Measurements from ENCODE around the gene ZDHHC16.
"Not testable (repeated sequence)": the region's sequence is repeated elsewhere in the genome, so short reads cannot be mapped to it uniquely, and the experiment has no call there.

Gene ZDHHC16

GRCh38 chr10:97445722-97446639, at the start of gene ZDHHC16, which contains the start of gene EXOSC1:
Gene ZDHHC16 (plus strand): TSS chr10:97446175. CDS start chr10:97451676, 5,501 bp downstream.
Gene EXOSC1 (minus strand): TSS chr10:97446006. CDS start chr10:97445985, 21 bp downstream.
- WGBS (ENCODE audit: insufficient coverage, insufficient read length), result no CpG with 5 or more reads among the region's 66 CpGs
- Histone ChIP-seq H3K9me3 (ENCODE audit: control insufficient read depth, insufficient read depth, low read length) (no peaks in the 10 kb centered on the region), H3K4me3 (ENCODE audit: low read length) (peak within 1 kb of the TSS; percentile 73), H3K27me3 (ENCODE audit: control insufficient read depth, insufficient read depth, low read length) (no peaks in the 10 kb centered on the region), H3K36me3 (ENCODE audit: control insufficient read depth, insufficient read depth, low read length) (no peaks in the 10 kb centered on the region), H3K27ac (ENCODE audit: low read length) (no peak within 1 kb of the TSS), H3K4me1 (ENCODE audit: control insufficient read depth, insufficient read depth, low read length) (no peaks in the 10 kb centered on the region)
- DNase-seq (ENCODE audit: low read depth, low spot score), result peak; percentile 89

- WGBS (ENCODE audit: insufficient coverage, insufficient read length), result no CpG with 5 or more reads among the region's 21 CpGs
- Histone ChIP-seq H3K36me3 (ENCODE audit: control insufficient read depth, insufficient read depth, low read length) (peaks cover 9% of the 10 kb centered on the region; the same call in 1 of the 2 replicates), H3K4me1 (ENCODE audit: control insufficient read depth, insufficient read depth, low read length) (peaks cover 3% of the 10 kb centered on the region; the same call in 1 of the 2 replicates), H3K4me3 (ENCODE audit: low read length) (peak overlapping the region; percentile 83; the same call in 1 of the 2 replicates), H3K9me3 (ENCODE audit: control insufficient read depth, insufficient read depth, low read length) (no peaks in the 10 kb centered on the region), H3K27ac (ENCODE audit: low read length) (no peak overlapping the region), H3K27me3 (ENCODE audit: control insufficient read depth, insufficient read depth, low read length) (no peaks in the 10 kb centered on the region)
- DNase-seq (ENCODE audit: low read depth, low spot score), result no peak
Observed at GRCh38 chr10:97399843-97400545, 46.0 kb upstream of the ZDHHC16 start.

DNA sequence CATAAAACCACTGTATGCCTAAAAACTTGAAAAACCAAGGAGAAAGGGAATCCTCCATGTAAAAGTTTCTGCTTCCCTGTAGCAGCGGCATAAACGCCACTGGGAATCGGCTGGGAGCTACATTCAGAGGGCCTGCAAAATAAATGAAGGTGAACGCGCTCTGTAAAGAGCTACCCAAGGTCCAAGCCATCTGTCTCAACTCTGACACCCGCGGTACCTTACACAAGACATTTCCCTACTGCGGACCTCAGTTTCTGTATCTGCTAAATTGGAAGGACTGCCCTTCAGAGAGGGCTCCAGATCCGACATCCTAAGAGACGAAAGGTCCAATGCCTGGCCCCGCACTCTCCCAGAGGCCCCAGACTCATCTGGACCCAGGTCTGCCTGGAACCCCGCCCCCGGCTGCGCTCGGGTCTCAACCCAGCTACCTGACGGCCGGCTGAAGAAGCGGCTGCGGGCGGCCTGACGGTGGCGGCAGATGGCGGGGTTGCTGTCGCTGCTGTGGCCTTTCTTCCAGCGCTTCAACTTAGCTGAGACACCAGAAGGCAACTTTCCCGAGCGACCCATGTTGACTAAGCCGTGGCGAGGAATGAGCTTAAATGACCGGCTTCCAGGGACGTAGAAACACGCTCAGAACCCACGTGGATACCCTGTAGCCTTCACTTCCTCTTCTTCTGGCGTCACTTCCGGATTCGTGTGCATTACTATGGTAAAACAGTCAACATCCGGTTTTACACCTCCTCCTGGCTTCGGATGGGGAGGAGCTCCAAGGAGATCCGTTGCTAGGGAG, 45.1 kb upstream of the ZDHHC16 start, which contains the start of gene RRP12:
RRP12 (minus strand) TSS at position 676 of the 790 bp plus-strand sequence; CDS start at position 567, 109 bp downstream.
- peaks cover 6% of the 10 kb centered on the region; the same call in 1 of the 2 replicates for H3K36me3 ChIP-seq (ENCODE audit: control insufficient read depth, insufficient read depth, low read length)
- no peaks in the 10 kb centered on the region for H3K9me3 ChIP-seq (ENCODE audit: control insufficient read depth, insufficient read depth, low read length)
- H3K4me1 ChIP-seq (ENCODE audit: control insufficient read depth, insufficient read depth, low read length), result peaks cover 3% of the 10 kb centered on the region; the same call in 1 of the 2 replicates
- no CpG with 5 or more reads among the region's 39 CpGs for WGBS (ENCODE audit: insufficient coverage, insufficient read length)
- no peaks in the 10 kb centered on the region for H3K27me3 ChIP-seq (ENCODE audit: control insufficient read depth, insufficient read depth, low read length)
- DNase-seq (ENCODE audit: low read depth, low spot score), result peak; percentile 98
- peak within 1 kb of the TSS; percentile 83; the same call in 1 of the 2 replicates for H3K4me3 ChIP-seq (ENCODE audit: low read length)
- H3K27ac ChIP-seq (ENCODE audit: low read length), result no peak within 1 kb of the TSS

- no peak overlapping the region for H3K4me3 ChIP-seq (ENCODE audit: low read length)
- H3K36me3 ChIP-seq (ENCODE audit: control insufficient read depth, insufficient read depth, low read length), result 0 out of 2 replicates have a peak, but pooled peaks cover 3% of the 10 kb centered on the region
- DNase-seq (ENCODE audit: low read depth, low spot score), result no peak
- H3K9me3 ChIP-seq (ENCODE audit: control insufficient read depth, insufficient read depth, low read length), result no peaks in the 10 kb centered on the region
- WGBS (ENCODE audit: insufficient coverage, insufficient read length), result no CpG with 5 or more reads among the region's 13 CpGs
- no peaks in the 10 kb centered on the region for H3K27me3 ChIP-seq (ENCODE audit: control insufficient read depth, insufficient read depth, low read length)
- H3K27ac ChIP-seq (ENCODE audit: low read length), result no peak overlapping the region
- H3K4me1 ChIP-seq (ENCODE audit: control insufficient read depth, insufficient read depth, low read length), result peaks cover 3% of the 10 kb centered on the region; the same call in 1 of the 2 replicates
Observed at GRCh38 chr10:97401455-97401919, 44.5 kb upstream of the ZDHHC16 start.

DNA sequence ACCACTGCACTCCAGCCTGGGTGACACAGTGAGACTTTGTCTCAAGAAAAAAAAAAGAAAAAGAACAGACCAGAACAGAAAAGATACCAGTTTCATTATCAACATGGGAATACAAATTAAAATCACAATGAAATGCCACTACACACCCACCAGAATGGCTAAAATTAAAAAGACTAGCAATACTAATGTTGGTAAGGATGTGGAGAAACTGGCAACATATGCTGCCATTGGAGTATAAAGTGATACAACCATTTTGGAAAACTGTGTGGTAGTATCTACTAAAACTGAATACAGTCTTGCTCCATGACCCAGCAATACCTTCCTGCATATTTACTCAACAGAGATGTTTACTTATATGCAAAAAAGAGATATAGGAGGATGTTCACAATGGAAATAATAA, 41.9 kb upstream of the ZDHHC16 start:
- H3K27ac ChIP-seq (ENCODE audit: low read length), result no peak overlapping the region
- H3K36me3 ChIP-seq (ENCODE audit: control insufficient read depth, insufficient read depth, low read length), result no peaks in the 10 kb centered on the region
- no peaks in the 10 kb centered on the region for H3K9me3 ChIP-seq (ENCODE audit: control insufficient read depth, insufficient read depth, low read length)
- DNase-seq (ENCODE audit: low read depth, low spot score), result no peak
- no peaks in the 10 kb centered on the region for H3K27me3 ChIP-seq (ENCODE audit: control insufficient read depth, insufficient read depth, low read length)
- peaks cover 3% of the 10 kb centered on the region; the same call in 1 of the 2 replicates for H3K4me1 ChIP-seq (ENCODE audit: control insufficient read depth, insufficient read depth, low read length)
- no peak overlapping the region for H3K4me3 ChIP-seq (ENCODE audit: low read length)

- Histone ChIP-seq H3K9me3 (ENCODE audit: control insufficient read depth, insufficient read depth, low read length) (no peaks in the 10 kb centered on the region), H3K27me3 (ENCODE audit: control insufficient read depth, insufficient read depth, low read length) (no peaks in the 10 kb centered on the region), H3K4me3 (ENCODE audit: low read length) (no peak overlapping the region), H3K4me1 (ENCODE audit: control insufficient read depth, insufficient read depth, low read length) (no peaks in the 10 kb centered on the region), H3K27ac (ENCODE audit: low read length) (no peak overlapping the region), H3K36me3 (ENCODE audit: control insufficient read depth, insufficient read depth, low read length) (no peaks in the 10 kb centered on the region)
- DNase-seq (ENCODE audit: low read depth, low spot score), result no peak
- WGBS (ENCODE audit: insufficient coverage, insufficient read length), result no CpG with 5 or more reads among the region's 3 CpGs
Observed at GRCh38 chr10:97406064-97406463, 39.9 kb upstream of the ZDHHC16 start.

DNA sequence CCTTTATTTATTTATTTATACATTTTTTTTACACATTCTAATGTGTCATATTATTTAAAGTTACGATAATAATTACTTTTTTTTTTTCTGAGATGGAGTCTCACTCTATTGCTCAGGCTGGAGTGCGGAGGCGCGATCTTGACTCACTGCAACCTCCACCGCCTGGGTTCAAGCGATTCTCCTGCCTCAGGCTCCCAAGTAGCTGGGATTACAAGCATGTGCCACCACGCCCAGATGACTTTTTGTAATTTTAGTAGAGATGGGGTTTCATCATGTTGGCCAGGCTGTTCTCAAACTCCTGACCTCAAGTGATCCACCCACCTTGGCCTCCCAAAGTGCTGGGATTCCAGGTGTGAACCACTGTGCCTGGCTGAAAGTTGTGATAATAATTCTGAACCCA, 39.5 kb upstream of the ZDHHC16 start:
- no CpG with 5 or more reads among the region's 7 CpGs for WGBS (ENCODE audit: insufficient coverage, insufficient read length)
- H3K4me1 ChIP-seq (ENCODE audit: control insufficient read depth, insufficient read depth, low read length); DNase-seq (ENCODE audit: low read depth, low spot score); H3K9me3 ChIP-seq (ENCODE audit: control insufficient read depth, insufficient read depth, low read length); H3K4me3 ChIP-seq (ENCODE audit: low read length); H3K27me3 ChIP-seq (ENCODE audit: control insufficient read depth, insufficient read depth, low read length); H3K27ac ChIP-seq (ENCODE audit: low read length); H3K36me3 ChIP-seq (ENCODE audit: control insufficient read depth, insufficient read depth, low read length): not testable (repeated sequence)

DNA sequence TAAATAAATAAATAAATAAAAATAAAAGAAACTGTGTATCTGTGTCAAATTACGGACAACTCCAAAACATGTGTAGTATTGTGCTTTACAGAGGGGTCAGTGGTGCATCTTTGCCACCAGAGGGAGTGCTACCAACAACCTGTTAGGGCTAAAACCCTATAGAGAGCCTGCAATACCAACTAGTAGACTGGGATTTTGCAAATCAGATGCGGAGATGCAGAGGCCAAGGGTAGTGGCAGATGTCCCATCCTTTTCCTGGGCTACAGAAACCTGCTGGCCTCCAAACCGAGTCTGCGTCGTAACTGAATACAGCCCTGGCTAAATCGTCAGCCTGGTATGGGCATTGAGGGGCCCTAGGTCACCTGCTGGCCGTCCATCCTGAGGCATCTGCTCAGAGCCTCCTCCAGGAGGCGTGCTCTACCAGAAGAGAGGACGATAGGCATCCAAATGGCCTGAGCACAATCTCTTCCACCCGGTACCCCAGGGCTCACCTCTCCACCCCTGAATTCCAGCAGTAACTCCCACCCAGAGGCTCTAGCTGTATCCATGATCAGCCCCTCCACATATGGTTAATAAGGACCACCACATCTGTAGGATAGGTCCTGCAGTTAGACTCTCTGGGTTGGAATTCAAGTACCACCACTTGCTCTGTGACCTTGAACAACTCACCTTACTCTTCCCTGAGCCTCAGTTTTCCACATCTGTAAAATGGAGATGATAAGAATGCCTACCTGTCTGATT, 38.6 kb upstream of the ZDHHC16 start:
- DNase-seq (ENCODE audit: low read depth, low spot score), result peak; percentile 66
- H3K9me3 ChIP-seq (ENCODE audit: control insufficient read depth, insufficient read depth, low read length), result no peaks in the 10 kb centered on the region
- H3K4me1 ChIP-seq (ENCODE audit: control insufficient read depth, insufficient read depth, low read length), result no peaks in the 10 kb centered on the region
- H3K36me3 ChIP-seq (ENCODE audit: control insufficient read depth, insufficient read depth, low read length), result no peaks in the 10 kb centered on the region
- peak overlapping the region; percentile 25; the same call in 1 of the 2 replicates for H3K4me3 ChIP-seq (ENCODE audit: low read length)
- WGBS (ENCODE audit: insufficient coverage, insufficient read length), result no CpG with 5 or more reads among the region's 10 CpGs
- no peak overlapping the region for H3K27ac ChIP-seq (ENCODE audit: low read length)
- H3K27me3 ChIP-seq (ENCODE audit: control insufficient read depth, insufficient read depth, low read length), result no peaks in the 10 kb centered on the region

GRCh38 chr10:97407952-97408248, 38.1 kb upstream of the ZDHHC16 start:
- WGBS (ENCODE audit: insufficient coverage, insufficient read length), result no CpG with 5 or more reads among the region's 2 CpGs
- no peak overlapping the region for H3K4me3 ChIP-seq (ENCODE audit: low read length)
- H3K27me3 ChIP-seq (ENCODE audit: control insufficient read depth, insufficient read depth, low read length), result no peaks in the 10 kb centered on the region
- H3K4me1 ChIP-seq (ENCODE audit: control insufficient read depth, insufficient read depth, low read length), result no peaks in the 10 kb centered on the region
- no peaks in the 10 kb centered on the region for H3K9me3 ChIP-seq (ENCODE audit: control insufficient read depth, insufficient read depth, low read length)
- H3K27ac ChIP-seq (ENCODE audit: low read length), result no peak overlapping the region
- DNase-seq (ENCODE audit: low read depth, low spot score), result no peak
- H3K36me3 ChIP-seq (ENCODE audit: control insufficient read depth, insufficient read depth, low read length), result no peaks in the 10 kb centered on the region

Data from iPS DF 6.9 (cell line).